Ammon's horn (tissue), 1 donor: ENCODE measurements around the gene C1QTNF8.

Source experiments
- DNase-seq: peaks from one replicate; pipeline ENCODE4 v3.0.0-alpha.2; 2016; ENCODE audit warnings: low spot score

Gene C1QTNF8

DNA sequence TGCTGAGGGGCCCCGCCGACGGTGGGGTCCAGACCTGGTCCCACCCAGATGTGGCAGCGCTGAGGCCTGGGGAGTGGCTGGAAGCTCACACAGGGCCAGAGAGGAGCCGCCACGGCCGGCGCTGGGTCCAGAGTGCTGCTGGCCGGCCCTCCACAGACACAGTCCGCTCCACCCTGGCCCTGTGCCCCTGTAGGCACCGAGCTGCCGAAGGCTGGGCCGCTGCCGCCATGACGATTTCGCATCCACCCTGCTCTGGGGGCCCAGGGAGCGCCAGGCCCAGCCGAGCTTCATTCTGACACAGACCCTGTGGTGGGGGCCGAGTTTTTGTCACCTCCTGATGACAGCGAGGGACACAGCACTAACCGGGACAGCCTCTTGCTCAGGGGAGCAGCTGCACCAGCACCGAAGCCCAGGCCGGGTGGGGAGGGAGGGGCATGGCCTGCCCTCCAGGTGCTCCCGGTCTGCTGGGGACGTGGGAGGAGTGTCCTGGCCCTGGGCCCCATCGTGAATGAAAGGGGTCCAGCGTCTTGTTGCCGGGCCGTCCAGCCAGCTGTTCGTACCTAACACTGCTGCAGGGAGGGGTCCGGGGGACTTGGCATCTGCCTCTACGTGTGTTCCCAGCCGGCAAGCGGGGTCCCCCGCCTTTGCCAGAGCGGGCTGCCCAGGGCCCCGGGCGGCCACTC lies 50.6 kb downstream of the C1QTNF8 start:
- DNase-seq, result no peak

DNA sequence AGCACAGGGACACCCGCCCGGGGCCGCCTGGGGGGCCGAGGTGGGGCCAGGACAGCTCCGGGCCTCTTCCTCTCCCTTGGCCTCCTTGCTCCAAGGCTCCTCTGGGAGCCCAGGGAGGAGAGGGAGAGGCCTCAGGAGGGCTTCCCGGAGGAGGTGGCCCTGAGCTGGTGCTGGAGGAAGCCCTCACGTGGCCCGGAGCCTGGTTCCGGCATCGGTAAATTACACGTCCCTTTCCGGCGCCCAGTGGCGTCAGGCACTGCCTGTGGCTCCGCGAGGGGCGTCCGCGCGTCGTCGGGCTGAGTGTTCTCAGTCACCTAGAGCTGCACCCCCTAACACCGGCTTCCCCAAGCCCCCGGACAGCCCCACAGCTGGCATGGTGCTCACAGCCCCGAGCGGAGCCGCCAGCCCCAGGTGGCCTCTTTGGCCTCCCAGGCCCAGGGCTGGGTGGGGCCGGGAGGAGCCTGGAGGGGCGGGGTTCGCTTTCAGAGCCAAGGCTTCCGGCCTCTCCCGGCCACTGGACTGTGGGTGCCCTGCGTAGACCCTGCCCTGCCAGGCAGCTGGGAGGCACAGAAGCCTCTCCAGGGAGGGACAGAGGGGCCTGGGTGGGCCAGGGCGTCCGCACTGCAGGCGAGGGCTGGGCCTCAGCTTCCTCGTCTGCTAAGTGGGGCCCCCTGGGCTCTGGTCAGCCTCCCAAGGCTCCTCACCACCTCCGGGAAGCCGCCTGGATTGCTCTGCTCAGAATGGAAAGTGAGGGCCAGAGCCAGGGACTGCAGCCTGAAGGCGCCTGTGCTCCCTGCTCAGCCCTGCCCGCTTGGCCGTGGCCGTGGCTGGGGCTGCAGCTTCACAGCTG lies 51.4 kb downstream of the C1QTNF8 start:
- DNase-seq, result no peak

DNA sequence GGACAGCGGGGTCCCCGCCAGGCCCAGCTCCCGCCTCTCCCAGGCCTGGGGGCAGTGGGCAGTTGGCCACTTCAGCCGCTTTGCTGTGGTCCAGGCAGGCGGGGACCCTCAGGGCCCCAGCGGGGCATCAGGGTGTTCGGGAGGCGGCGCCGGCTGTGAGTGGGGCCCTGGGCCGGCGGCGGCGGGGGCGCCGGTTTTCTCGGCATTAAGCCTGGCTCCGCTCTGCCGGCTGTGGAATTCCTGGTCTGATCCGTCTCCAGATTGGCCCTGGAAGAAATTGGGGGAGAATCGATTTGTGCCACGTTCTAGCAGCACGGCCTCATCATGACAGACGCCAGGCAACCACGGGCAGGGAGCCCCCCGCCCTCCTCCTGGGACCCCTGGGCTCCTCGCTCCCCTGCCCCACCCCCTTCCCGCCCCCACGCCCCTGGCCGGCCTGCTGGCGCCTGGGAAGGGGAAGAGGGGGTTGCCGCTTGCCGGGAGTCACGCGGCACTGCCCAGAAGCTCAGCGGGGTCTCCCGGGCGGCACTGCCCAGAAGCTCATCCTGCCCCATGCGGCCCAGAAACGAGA lies 52.1 kb downstream of the C1QTNF8 start:
- no peak for DNase-seq

DNA sequence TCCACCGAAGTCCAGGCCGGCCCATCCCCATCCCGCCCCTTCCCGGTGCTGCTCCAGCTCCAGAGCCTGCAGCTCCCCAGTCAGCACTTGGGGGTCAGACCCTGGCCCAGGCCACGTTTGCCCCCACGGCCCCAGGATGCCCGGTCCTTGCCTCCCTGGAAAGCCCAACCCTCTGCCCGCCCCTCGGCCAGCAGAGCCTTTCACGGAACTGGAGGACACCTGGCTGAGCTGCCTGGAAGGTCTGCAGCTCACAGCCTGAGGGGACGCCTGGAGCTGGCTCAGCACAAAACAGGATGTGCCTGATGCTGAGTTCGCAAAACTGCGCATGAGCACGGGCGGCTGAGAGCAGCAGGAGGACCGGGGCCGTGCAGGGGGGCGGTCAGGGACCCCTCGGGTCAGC lies 53.2 kb downstream of the C1QTNF8 start:
- DNase-seq, result no peak

DNA sequence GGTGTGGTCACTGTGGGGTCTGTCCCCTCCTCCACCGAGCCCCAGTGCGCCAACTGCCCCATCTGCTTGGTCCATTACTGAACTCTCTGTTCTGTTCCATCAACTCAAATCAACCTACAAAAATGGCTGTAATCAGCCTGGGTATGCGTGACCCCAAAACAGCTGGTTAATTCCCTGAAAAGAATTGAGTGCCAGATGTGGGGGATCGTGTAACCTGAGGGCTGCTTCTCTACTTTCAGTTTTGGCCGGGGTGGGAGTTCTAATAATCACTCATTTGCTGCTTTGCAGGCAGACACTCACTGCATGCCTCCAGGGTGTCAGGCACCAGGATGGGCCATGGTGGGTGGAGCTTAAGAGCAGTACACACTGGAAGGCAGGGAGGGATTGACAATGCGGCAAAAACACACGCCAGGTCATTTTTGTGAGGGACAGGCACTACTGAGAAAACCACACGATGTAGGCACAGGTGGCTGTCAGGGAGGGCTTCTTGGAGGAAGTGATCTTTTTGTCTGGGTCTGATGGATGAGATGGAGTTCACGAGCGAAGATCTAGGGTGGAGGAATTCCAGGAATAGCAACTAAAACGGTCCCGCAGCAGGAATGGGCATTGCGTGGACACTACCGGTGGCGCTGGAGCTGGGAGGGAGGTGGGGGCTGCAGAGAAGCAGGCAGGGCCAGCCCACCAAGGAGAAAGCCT lies 53.8 kb downstream of the C1QTNF8 start:
- no peak for DNase-seq

DNA sequence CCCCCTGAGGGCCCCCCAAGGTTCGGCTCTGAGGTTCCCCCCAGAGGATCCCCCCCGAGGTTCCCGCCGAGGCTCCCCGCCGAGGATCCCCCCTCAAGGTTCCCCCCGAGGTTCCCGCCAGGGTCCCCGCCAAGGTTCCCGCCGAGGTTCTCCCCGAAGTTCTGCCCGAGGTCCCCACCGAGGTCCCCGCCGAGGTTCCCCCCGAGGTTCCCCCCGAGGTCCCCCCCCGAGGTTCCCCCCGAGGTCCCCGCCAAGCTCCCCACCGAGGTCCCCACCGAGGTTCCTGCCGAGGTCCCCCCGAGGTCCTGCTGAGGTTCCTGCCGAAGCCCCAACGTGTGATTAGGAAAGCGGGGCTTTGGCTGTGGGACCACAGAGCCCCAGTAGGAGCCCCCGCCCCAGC lies 55.7 kb downstream of the C1QTNF8 start:
- no peak for DNase-seq

DNA sequence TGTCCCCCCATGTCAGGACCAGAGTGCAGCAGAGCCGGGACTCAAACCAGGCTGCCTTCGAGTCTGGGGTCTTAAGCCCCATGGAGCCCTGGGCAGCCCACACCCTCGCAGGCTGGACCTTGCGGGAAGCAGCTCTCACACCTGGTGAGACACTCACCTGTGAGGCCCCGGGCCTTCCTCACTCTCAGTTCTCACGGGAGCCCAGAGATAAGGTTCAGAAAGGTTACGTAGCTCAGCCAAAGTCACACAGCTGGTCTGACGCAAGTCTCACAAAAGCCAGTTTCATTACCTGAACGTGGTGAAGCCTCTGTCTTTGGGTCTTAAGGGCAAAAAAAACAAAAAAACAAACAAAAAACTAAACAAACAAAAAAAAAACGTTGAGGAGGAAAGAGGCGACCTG lies 56.3 kb downstream of the C1QTNF8 start:
- DNase-seq, result no peak

DNA sequence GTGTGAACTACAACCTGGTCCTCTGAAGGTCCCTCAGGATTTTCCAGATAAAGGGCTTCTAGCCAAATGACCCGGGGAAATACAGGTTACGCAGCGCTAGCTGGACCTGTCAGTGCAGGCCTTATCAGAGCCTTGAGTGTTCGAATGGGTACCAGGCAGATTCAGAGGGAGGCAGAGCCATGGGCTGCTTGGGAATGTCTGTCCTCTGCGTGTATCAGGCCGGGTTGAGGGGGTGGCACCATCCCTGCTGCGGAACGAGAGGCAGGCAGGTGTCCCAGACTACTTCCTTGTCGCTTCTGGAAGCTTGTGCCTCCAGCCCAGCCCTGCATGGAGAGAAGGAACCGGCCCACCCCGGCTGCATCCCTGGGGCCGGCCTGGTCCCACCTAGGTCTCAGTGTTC lies 57.1 kb downstream of the C1QTNF8 start:
- no peak for DNase-seq
